SK-N-MC (cell line): ENCODE results near the gene SERPINI1.

ENCODE experiments used
- DNase-seq: peaks from one replicate; pipeline ENCODE4 v3.0.0-alpha.2; 2011; ENCODE audit warnings: low read depth, low spot score
- H3K27ac ChIP-seq: fragments of 200-600 bp; sonication (generic); 2 replicates; pipeline ENCODE4 v1.5.1; 2016; ENCODE audit warnings: mixed run types
- H3K36me3 ChIP-seq: fragments of 200-600 bp; sonication (generic); 2 replicates; pipeline ENCODE4 v1.6.1; 2017; ENCODE audit warnings: antibody characterized with exemption, low read length, mixed read lengths; ENCODE audit not compliant: insufficient read depth
- H3K4me3 ChIP-seq: fragments of 200-600 bp; sonication (generic); 2 replicates; pipeline ENCODE4 v1.5.1; 2016
- H3K9ac ChIP-seq: fragments of 200-600 bp; sonication (generic); 2 replicates; pipeline ENCODE4 v1.8.0; 2017; ENCODE audit warnings: mixed run types, mixed read lengths; ENCODE audit not compliant: insufficient read length
- H3K9me3 ChIP-seq: fragments of 200-600 bp; sonication (generic); 2 replicates; pipeline ENCODE4 v1.6.1; 2017; ENCODE audit warnings: low read depth, mild to moderate bottlenecking, antibody characterized with exemption, low read length, moderate library complexity, mixed read lengths
- EZH2 ChIP-seq: fragments of 200-600 bp; sonication (generic); IDR thresholded peaks from one replicate; pipeline ENCODE4 v1.6.1; 2017; ENCODE audit warnings: antibody characterized with exemption
- FOXP2 ChIP-seq: optimal IDR thresholded peaks from 2 replicates; pipeline ENCODE3; 2011; ENCODE audit warnings: mild to moderate bottlenecking, moderate library complexity; ENCODE audit not compliant: insufficient read depth; ENCODE audit errors: extremely low read length, control extremely low read depth
- POLR2AphosphoS5 ChIP-seq: IDR thresholded peaks from 2 replicates; pipeline ENCODE4 v1.6.1; 2012; ENCODE audit warnings: mild to moderate bottlenecking, low read depth, low read length, borderline replicate concordance

SERPINI1 gene, protein sequence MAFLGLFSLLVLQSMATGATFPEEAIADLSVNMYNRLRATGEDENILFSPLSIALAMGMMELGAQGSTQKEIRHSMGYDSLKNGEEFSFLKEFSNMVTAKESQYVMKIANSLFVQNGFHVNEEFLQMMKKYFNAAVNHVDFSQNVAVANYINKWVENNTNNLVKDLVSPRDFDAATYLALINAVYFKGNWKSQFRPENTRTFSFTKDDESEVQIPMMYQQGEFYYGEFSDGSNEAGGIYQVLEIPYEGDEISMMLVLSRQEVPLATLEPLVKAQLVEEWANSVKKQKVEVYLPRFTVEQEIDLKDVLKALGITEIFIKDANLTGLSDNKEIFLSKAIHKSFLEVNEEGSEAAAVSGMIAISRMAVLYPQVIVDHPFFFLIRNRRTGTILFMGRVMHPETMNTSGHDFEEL

DNA sequence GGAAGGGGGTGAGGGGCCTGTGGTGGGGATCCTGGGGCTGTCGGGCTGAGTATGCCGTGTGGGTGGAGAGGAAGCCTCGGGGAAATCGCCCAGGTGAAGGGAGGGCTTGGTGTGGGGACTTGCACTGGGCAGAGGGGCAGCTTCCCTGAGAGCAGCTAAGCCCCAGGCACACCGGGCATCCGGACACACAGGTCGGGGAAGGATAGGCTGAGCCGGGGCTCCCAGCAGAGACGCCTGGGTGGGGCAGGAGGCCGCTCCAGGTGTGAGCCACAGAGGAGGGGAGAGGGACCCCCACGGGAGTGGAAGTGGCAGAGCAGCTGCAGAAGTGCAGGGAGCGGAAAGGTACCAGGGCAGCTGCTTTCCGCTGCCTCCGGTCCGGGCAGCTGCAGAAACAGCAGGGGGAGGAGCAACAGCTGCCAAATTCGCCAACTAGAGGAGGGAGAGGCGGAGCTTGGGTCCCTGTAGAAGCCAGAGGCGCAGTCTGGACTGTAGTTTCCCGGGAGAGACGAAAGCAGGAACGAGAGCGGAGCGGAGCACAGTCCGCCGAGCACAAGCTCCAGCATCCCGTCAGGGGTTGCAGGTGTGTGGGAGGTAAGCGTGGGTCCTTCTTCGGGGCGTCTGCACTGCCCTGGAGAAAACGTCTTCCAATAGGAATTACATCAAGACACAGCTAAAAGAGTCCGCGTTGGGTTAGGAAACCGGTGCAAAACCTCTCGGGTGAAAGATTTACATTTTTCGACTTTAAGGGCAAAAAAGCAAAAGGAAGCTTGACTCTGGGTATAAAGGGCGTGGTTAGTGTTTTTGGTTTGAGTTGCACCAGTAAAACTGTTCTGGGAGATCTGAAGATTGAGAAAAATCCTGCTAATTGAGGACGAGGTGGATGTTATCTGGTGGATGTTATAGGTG, at the start of gene SERPINI1:
TSS of gene SERPINI1 (plus strand) at position 489 of the 906 bp plus-strand sequence. CDS start 53,408 bp downstream, outside the sequence.
- H3K4me3 ChIP-seq, result peak within 1 kb of the TSS; percentile 87
- DNase-seq, result peak; percentile 77
- peak within 1 kb of the TSS; percentile 83 for H3K9ac ChIP-seq
- no peaks in the 10 kb centered on the region for H3K9me3 ChIP-seq
- peak within 1 kb of the TSS; percentile 20; the same call in 1 of the 2 replicates for H3K27ac ChIP-seq
- no peaks in the 10 kb centered on the region for H3K36me3 ChIP-seq
- TF ChIP-seq FOXP2, result no peak
- no peak for TF ChIP-seq EZH2
- TF ChIP-seq POLR2AphosphoS5, result peak; percentile 69

DNA sequence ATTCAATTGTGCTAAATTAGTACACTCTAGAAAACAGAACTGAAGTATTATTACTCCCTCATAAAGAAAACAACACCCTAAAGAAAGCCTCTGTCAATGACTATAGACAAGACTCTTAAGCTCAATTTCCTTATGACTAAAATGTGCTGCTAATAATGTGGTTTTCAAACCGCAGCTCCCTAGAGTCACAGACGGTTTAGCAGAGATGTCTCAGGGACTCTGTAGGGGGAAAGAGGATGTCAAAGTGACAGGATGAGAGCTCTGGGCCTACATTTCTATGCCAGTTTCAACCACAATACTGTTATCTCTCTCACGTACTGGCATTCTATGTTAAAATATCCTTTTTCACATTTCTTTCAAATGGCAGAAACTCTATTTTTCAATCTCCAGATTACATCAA, 44.2 kb upstream of the SERPINI1 start:
- Histone ChIP-seq H3K27ac (no peak overlapping the region), H3K9me3 (no peaks in the 10 kb centered on the region), H3K36me3 (peaks cover 36% of the 10 kb centered on the region), H3K9ac (no peak overlapping the region), H3K4me3 (no peak overlapping the region)
- peak; percentile 62 for DNase-seq
- no peak for TF ChIP-seq EZH2
- TF ChIP-seq FOXP2, result peak; percentile 14
- TF ChIP-seq POLR2AphosphoS5, result peak; percentile 20; the same call in 1 of the 2 replicates

DNA sequence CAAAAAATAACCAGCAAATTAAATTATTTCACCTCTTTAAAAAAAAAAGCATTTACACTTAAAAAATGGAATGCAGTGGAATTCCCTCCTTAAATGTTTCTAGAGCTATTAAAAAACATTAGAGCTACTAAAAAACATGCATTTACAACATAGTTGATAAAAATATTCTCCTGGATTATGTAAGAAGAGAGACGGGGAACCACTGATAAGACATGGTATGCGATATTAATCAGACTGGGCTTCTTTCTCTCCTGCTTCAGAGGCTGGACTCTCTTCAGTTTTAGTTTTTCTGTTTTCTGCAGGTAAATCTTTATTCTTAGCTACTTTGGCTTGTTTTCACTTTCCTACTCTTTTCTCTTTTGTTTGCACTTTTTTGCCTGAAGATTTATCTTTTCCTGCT, 41.4 kb upstream of the SERPINI1 start:
- no peaks in the 10 kb centered on the region for H3K9me3 ChIP-seq
- no peak for TF ChIP-seq EZH2
- TF ChIP-seq FOXP2, result no peak
- no peak for TF ChIP-seq POLR2AphosphoS5
- DNase-seq, result no peak
- H3K36me3 ChIP-seq, result peaks cover 37% of the 10 kb centered on the region
- H3K9ac ChIP-seq, result no peak overlapping the region
- no peak overlapping the region for H3K27ac ChIP-seq
- H3K4me3 ChIP-seq, result no peak overlapping the region

DNA sequence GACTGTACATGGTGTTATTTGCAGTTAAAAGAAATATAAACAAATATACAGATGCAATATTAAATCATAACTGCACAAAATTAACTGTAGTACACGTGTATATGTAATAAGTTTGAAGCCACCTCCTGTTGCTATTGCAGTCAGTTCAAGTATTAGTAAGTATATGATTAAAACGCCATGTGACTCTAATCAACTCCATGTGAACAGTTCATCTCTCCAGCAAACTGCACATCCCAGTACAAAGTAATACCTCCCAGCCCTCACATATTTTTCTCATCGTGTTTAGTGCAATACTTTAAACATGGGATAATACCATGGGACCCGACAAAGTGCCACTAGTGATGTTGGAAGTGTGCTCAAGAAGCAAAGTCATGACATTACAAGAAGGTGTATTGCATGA, 35.5 kb upstream of the SERPINI1 start:
- H3K9ac ChIP-seq, result no peak overlapping the region
- peaks cover 69% of the 10 kb centered on the region for H3K36me3 ChIP-seq
- no peak overlapping the region for H3K4me3 ChIP-seq
- no peaks in the 10 kb centered on the region for H3K9me3 ChIP-seq
- no peak for DNase-seq
- TF ChIP-seq FOXP2 (no peak), POLR2AphosphoS5 (no peak), EZH2 (no peak)
- no peak overlapping the region for H3K27ac ChIP-seq

DNA sequence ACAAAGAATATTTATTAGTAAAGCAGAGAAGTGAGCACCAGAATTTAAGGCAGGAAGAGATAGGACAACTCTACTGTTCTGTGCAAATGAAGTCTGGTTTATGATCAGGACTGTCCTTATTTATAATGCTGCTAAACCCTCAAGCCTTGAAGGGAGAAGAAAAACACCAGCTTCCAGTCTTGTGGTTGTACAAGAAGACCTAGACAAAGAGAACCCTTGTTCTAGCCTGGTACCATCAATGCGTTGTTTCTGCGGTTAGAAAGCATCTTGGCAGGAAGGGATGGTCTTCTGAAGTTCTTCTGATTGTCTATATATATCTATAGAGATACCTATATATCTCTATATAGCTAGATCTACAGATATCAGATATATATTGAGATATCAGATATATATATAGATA, 34.6 kb upstream of the SERPINI1 start:
- no peak overlapping the region for H3K4me3 ChIP-seq
- no peak overlapping the region for H3K27ac ChIP-seq
- TF ChIP-seq POLR2AphosphoS5, result no peak
- no peak for TF ChIP-seq EZH2
- no peak for TF ChIP-seq FOXP2
- H3K36me3 ChIP-seq, result peaks cover 65% of the 10 kb centered on the region
- H3K9ac ChIP-seq, result no peak overlapping the region
- no peaks in the 10 kb centered on the region for H3K9me3 ChIP-seq
- DNase-seq, result no peak

DNA sequence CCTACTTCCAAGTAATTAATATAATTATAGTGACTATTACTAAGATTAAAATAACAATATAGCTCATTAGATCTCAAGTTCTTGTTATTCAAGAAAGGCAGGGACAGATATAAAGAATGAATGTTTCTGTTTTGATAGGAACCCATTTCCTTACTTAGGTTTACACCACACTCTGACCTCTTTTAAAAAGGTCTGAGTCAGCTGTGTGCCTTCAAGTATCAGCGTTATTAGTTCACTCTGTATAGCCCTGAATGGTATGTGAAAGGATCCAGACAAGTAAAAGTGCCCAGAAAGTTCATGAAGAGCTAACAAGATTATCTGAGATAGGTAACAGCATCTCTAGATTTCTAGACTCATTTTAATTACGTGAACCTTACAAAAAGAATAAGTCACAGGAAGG, 29.7 kb upstream of the SERPINI1 start:
- Histone ChIP-seq H3K36me3 (peaks cover 69% of the 10 kb centered on the region), H3K27ac (no peak overlapping the region)
- TF ChIP-seq POLR2AphosphoS5 (no peak), FOXP2 (no peak), EZH2 (no peak)

DNA sequence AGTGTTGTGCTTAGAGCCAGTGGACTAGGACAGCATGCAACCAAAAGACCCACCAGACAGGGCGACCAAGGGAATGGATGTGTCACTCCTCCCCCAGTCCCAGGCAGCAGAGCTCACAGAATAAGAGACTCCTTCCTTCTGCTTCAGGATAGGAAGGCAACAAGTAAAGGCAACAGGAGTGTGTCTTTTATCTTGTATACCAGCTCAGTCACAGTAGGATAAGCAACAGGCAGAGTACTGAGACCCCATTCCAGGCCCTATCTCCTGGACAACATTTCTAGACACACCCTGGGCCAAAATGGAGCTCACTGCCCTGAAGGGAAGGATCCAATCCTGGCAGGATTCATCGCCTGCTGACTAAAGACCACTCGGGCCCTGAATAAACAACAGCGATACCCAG, 25.8 kb upstream of the SERPINI1 start:
- H3K36me3 ChIP-seq, result peaks cover 71% of the 10 kb centered on the region
- H3K4me3 ChIP-seq, result no peak overlapping the region
- no peak overlapping the region for H3K9ac ChIP-seq
- no peak for DNase-seq
- no peak overlapping the region for H3K27ac ChIP-seq
- peaks cover 4% of the 10 kb centered on the region; the same call in 1 of the 2 replicates for H3K9me3 ChIP-seq
- no peak for TF ChIP-seq EZH2
- no peak for TF ChIP-seq FOXP2
- TF ChIP-seq POLR2AphosphoS5, result no peak

More for the DNA sequence above, 29.7 kb upstream of the SERPINI1 start:
- no peak for DNase-seq
- Histone ChIP-seq H3K9me3 (no peaks in the 10 kb centered on the region), H3K4me3 (no peak overlapping the region), H3K9ac (no peak overlapping the region)

DNA sequence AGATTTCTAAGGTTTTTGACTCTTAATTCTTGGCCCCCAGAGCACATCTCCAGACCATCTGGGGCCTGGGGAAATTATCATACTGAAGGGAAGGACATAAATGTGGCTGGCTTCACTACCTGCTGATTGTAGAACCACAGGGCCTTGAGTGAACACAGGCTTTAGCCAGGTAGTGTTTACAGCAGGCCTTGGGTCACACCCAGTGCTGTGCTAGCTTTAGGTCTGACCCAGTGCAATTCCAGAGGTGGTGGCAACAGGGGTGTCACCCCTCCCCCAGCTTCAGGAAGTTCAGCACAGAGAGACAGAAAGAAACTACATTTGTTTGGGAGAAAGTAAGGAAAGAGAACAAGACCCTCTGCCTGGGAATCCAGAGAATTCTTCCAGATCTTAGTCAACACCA, 25.0 kb upstream of the SERPINI1 start:
- H3K36me3 ChIP-seq, result peaks cover 74% of the 10 kb centered on the region
- no peak overlapping the region for H3K4me3 ChIP-seq
- DNase-seq, result no peak
- H3K9ac ChIP-seq, result no peak overlapping the region
- TF ChIP-seq FOXP2 (no peak), EZH2 (no peak), POLR2AphosphoS5 (no peak)
- no peak overlapping the region for H3K27ac ChIP-seq
- peaks cover 9% of the 10 kb centered on the region; the same call in 1 of the 2 replicates for H3K9me3 ChIP-seq
